ENCODE measurements around the gene UBFD1. TPM values are rescaled to one million over a fixed set of nuclear protein-coding genes. Genes with fewer than 3 reads are reported as not detected.

Gene UBFD1
- total RNA-seq, 4 donors from 2014 or later = 26.5 to 142 (median 67.0) TPM

GRCh38 chr16:23549938-23550337 is 7.6 kb upstream of the UBFD1 start:
- DNase-seq = no peak
- intact Hi-C loops (cut with DNase I; ENCODE audit: low total_unique reads) = no loop called here
- Histone ChIP-seq H3K36me3 (no peaks in the 10 kb centered on the region), H3K27me3 (no peaks in the 10 kb centered on the region), H3K4me3 (no peak overlapping the region), H3K4me1 (no peaks in the 10 kb centered on the region), H3K27ac (no peak overlapping the region), H3K9me3 (no peaks in the 10 kb centered on the region)
- no peak for TF ChIP-seq POLR2A (IDR thresholded peaks at IDR 0.05)
- no peak for TF ChIP-seq CTCF (IDR thresholded peaks at IDR 0.05)

- DNase-seq = no peak
- no peak for TF ChIP-seq POLR2A (IDR thresholded peaks at IDR 0.05)
- no peak for TF ChIP-seq CTCF (IDR thresholded peaks at IDR 0.05)
- H3K27me3 ChIP-seq = no peaks in the 10 kb centered on the region
- intact Hi-C loops (cut with DNase I; ENCODE audit: low total_unique reads) = no loop called here
- no peak overlapping the region for H3K27ac ChIP-seq
- H3K4me1 ChIP-seq = no peaks in the 10 kb centered on the region
- no peaks in the 10 kb centered on the region for H3K9me3 ChIP-seq
- no peak overlapping the region for H3K4me3 ChIP-seq
- H3K36me3 ChIP-seq = no peaks in the 10 kb centered on the region
Measured at GRCh38 chr16:23552161-23552560, 5.4 kb upstream of the UBFD1 start.

- no peak for TF ChIP-seq POLR2A (IDR thresholded peaks at IDR 0.05)
- no peak for TF ChIP-seq CTCF (IDR thresholded peaks at IDR 0.05)
- Histone ChIP-seq H3K9me3 (no peaks in the 10 kb centered on the region), H3K4me1 (peaks cover 2 to 8% of the 10 kb centered on the region in 2 donors), H3K36me3 (no peaks in the 10 kb centered on the region), H3K27ac (no peak overlapping the region), H3K27me3 (no peaks in the 10 kb centered on the region), H3K4me3 (no peak overlapping the region)
- intact Hi-C loops (cut with DNase I; ENCODE audit: low total_unique reads) = no loop called here
- no peak for DNase-seq
Measured at GRCh38 chr16:23554536-23554935, 3.0 kb upstream of the UBFD1 start.

- Histone ChIP-seq H3K9me3 (no peaks in the 10 kb centered on the region), H3K4me3 (peak overlapping the region; percentile 70 to 90), H3K36me3 (no peaks in the 10 kb centered on the region), H3K27me3 (no peaks in the 10 kb centered on the region), H3K4me1 (peaks cover 8 to 10% of the 10 kb centered on the region in 2 donors), H3K27ac (peak overlapping the region; percentile 87 to 92)
- intact Hi-C loops (cut with DNase I; ENCODE audit: low total_unique reads) = no loop called here
- DNase-seq = peak in 1 of 2 donors; percentile 44
- TF ChIP-seq POLR2A (IDR thresholded peaks at IDR 0.05) (no peak), CTCF (IDR thresholded peaks at IDR 0.05) (no peak)
Measured at GRCh38 chr16:23557779-23558702, 514 bp downstream of the UBFD1 start.

- peaks cover 8 to 10% of the 10 kb centered on the region in 2 donors for H3K4me1 ChIP-seq
- no peaks in the 10 kb centered on the region for H3K27me3 ChIP-seq
- TF ChIP-seq CTCF (IDR thresholded peaks at IDR 0.05) = no peak
- no peak for TF ChIP-seq POLR2A (IDR thresholded peaks at IDR 0.05)
- no peaks in the 10 kb centered on the region for H3K36me3 ChIP-seq
- intact Hi-C loops (cut with DNase I; ENCODE audit: low total_unique reads) = no loop called here
- no peak overlapping the region for H3K27ac ChIP-seq
- no peaks in the 10 kb centered on the region for H3K9me3 ChIP-seq
- no peak overlapping the region for H3K4me3 ChIP-seq
- DNase-seq = no peak
Measured at GRCh38 chr16:23561586-23561985, 4.1 kb downstream of the UBFD1 start.
